Measurements from ENCODE around the gene PLXNC1. TPM values are rescaled to one million over a fixed set of nuclear protein-coding genes. Genes with fewer than 3 reads are reported as not detected.
A peak's percentile ranks its signal among the peaks of the same experiment; 100 is the strongest.

Gene PLXNC1
- total and polyA plus RNA-seq, 2 donors (not counting 1 experiment from before 2014, with no cell fraction given): 15.1 to 86.9 TPM

DNA sequence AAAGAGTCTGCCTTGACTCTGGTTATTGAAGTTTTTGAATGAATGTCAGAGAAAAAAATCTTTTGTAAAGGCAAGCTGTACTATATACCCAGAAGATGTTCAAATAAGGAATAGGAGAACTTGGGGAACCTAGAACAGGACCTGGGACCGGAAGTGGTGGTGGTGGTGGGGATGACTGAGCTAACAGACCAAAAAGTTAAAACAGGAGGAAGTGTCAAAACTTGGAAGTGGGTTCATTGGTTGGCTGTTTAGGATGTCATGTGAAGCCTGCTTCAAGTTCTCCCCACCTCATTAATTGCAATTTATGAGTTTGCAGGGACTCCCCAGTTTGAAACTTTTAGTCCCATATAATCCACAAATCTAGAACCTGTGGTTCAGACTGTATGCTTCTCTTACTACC lies 26.2 kb downstream of the PLXNC1 start:
- no peak overlapping the region for H3K4me2 ChIP-seq (ENCODE audit: extremely low read depth, insufficient read depth, low read length)
- no peak overlapping the region for H3K27ac ChIP-seq (ENCODE audit: insufficient read depth, low read length)
- H3K36me3 ChIP-seq (ENCODE audit: control insufficient read depth, insufficient read depth, low read length): no peaks in the 10 kb centered on the region
- H3K27me3 ChIP-seq (ENCODE audit: control insufficient read depth, insufficient read depth, low read length): no peaks in the 10 kb centered on the region
- no peak overlapping the region for H3K9ac ChIP-seq (ENCODE audit: insufficient read depth, low read length)
- H3K79me2 ChIP-seq (ENCODE audit: control insufficient read depth, insufficient read depth, low read length): no peaks in the 10 kb centered on the region
- no peaks in the 10 kb centered on the region for H4K20me1 ChIP-seq (ENCODE audit: control insufficient read depth, extremely low read depth, insufficient read depth, low read length)
- H3K9me3 ChIP-seq (ENCODE audit: control insufficient read depth, insufficient read depth, low read depth, low read length): no peaks in the 10 kb centered on the region
- H3K4me3 ChIP-seq (replicated peaks in 1 of 4; ENCODE audit: control extremely low read depth in 1 of 4, insufficient read depth in 1 of 4, low read depth in 3 of 4, low read length in 4 of 4): no peak overlapping the region
- no peak for DNase-seq (ENCODE audit: low read depth in 2 of 2)
- peaks cover 3% of the 10 kb centered on the region for H3K4me1 ChIP-seq (ENCODE audit: control insufficient read depth, extremely low read depth, insufficient read depth, low read length)
- H2AFZ ChIP-seq (ENCODE audit: low read length): no peak overlapping the region
- TF ChIP-seq EZH2 (IDR thresholded peaks at IDR 0.05; ENCODE audit: low read length, missing control alignments): no peak
- TF ChIP-seq, protein P1, sequence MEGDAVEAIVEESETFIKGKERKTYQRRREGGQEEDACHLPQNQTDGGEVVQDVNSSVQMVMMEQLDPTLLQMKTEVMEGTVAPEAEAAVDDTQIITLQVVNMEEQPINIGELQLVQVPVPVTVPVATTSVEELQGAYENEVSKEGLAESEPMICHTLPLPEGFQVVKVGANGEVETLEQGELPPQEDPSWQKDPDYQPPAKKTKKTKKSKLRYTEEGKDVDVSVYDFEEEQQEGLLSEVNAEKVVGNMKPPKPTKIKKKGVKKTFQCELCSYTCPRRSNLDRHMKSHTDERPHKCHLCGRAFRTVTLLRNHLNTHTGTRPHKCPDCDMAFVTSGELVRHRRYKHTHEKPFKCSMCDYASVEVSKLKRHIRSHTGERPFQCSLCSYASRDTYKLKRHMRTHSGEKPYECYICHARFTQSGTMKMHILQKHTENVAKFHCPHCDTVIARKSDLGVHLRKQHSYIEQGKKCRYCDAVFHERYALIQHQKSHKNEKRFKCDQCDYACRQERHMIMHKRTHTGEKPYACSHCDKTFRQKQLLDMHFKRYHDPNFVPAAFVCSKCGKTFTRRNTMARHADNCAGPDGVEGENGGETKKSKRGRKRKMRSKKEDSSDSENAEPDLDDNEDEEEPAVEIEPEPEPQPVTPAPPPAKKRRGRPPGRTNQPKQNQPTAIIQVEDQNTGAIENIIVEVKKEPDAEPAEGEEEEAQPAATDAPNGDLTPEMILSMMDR (conservative IDR thresholded peaks at IDR 0.05 in 1 of 2, IDR thresholded peaks at IDR 0.05 in 1 of 2; ENCODE audit: low read depth in 1 of 2, low read length in 2 of 2): no peak

DNA sequence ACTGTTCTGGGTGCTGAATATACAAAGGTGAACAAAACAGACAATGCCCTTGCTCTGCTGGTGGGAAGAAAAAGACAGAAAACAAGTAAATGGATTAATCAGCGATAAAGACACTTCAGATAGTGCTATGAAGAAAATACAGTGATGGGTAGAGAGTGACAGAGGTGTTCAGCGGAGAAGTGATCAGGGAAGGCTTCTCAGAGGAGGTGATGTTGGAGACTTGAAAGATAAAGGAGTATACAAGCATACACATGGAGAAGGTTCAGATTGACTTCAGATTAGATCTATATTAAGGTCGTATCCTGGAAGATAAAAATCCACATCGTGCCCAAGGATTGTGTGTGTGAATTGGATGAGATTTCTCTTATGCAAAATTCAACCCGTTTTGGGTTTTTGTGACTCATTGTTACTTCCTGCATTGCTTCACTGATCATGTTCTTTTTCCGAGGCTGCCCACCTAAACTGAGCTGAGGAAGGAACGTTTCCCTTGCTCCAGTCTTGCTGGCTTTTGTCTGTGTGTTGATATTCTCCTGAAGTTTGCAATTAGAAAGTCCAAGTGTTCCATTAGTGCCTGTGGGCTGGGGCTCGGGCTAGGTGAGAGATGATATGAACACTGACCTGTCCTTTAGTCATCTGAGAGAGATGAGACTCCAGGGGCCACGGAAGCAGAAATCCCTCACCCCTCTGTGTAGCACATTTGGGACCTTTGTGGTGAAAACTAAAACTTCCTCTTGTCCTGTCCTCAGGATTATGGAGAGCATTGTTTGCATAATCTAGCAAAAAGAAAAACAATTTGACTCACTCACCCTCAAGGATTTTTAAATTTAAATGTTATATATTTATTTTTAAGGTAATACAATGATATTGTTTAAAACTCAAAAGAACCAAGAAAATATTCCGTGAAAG lies 27.6 kb downstream of the PLXNC1 start:
- H3K4me2 ChIP-seq (ENCODE audit: extremely low read depth, insufficient read depth, low read length): no peak overlapping the region

DNA sequence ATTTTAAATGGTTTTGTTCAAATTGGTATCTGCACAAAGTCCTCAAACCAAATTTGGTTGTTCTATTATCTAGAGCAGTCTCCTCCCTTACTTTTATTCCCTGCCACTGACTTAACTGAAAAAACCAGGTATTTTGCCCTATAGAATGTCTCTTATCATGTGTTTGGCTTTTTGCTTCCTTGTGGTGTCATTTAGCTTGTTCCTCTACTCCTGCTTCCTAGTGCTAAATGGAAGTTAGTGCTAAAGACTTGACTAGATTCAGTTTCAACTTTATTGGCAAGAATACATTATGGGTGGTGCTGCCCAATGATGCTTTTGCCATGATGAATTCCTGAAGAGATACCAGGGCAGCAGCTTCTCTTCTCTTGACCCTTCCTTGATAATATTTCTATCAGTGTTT lies 29.7 kb downstream of the PLXNC1 start:
- DNase-seq (ENCODE audit: low read depth in 2 of 2): no peak
- Histone ChIP-seq H2AFZ (ENCODE audit: low read length) (no peak overlapping the region), H3K4me2 (ENCODE audit: extremely low read depth, insufficient read depth, low read length) (no peak overlapping the region), H3K9me3 (ENCODE audit: control insufficient read depth, insufficient read depth, low read depth, low read length) (no peaks in the 10 kb centered on the region), H3K27me3 (ENCODE audit: control insufficient read depth, insufficient read depth, low read length) (no peaks in the 10 kb centered on the region), H3K36me3 (ENCODE audit: control insufficient read depth, insufficient read depth, low read length) (no peaks in the 10 kb centered on the region), H3K9ac (ENCODE audit: insufficient read depth, low read length) (no peak overlapping the region), H3K4me1 (ENCODE audit: control insufficient read depth, extremely low read depth, insufficient read depth, low read length) (no peaks in the 10 kb centered on the region), H3K4me3 (replicated peaks in 1 of 4; ENCODE audit: control extremely low read depth in 1 of 4, insufficient read depth in 1 of 4, low read depth in 3 of 4, low read length in 4 of 4) (no peak overlapping the region), H3K79me2 (ENCODE audit: control insufficient read depth, insufficient read depth, low read length) (no peaks in the 10 kb centered on the region), H3K27ac (ENCODE audit: insufficient read depth, low read length) (no peak overlapping the region), H4K20me1 (ENCODE audit: control insufficient read depth, extremely low read depth, insufficient read depth, low read length) (no peaks in the 10 kb centered on the region)
- no peak for TF ChIP-seq EZH2 (IDR thresholded peaks at IDR 0.05; ENCODE audit: low read length, missing control alignments)
- TF ChIP-seq, protein P1 (conservative IDR thresholded peaks at IDR 0.05 in 1 of 2, IDR thresholded peaks at IDR 0.05 in 1 of 2; ENCODE audit: low read depth in 1 of 2, low read length in 2 of 2): no peak

More for the DNA sequence above, 27.6 kb downstream of the PLXNC1 start:
- TF ChIP-seq, protein P1 (conservative IDR thresholded peaks at IDR 0.05 in 1 of 2, IDR thresholded peaks at IDR 0.05 in 1 of 2; ENCODE audit: low read depth in 1 of 2, low read length in 2 of 2): no peak
- no peak for TF ChIP-seq EZH2 (IDR thresholded peaks at IDR 0.05; ENCODE audit: low read length, missing control alignments)
- Histone ChIP-seq H3K79me2 (ENCODE audit: control insufficient read depth, insufficient read depth, low read length) (no peaks in the 10 kb centered on the region), H3K27ac (ENCODE audit: insufficient read depth, low read length) (no peak overlapping the region), H4K20me1 (ENCODE audit: control insufficient read depth, extremely low read depth, insufficient read depth, low read length) (no peaks in the 10 kb centered on the region), H3K4me1 (ENCODE audit: control insufficient read depth, extremely low read depth, insufficient read depth, low read length) (peaks cover 3% of the 10 kb centered on the region), H3K4me3 (replicated peaks in 1 of 4; ENCODE audit: control extremely low read depth in 1 of 4, insufficient read depth in 1 of 4, low read depth in 3 of 4, low read length in 4 of 4) (no peak overlapping the region), H3K9ac (ENCODE audit: insufficient read depth, low read length) (no peak overlapping the region), H3K9me3 (ENCODE audit: control insufficient read depth, insufficient read depth, low read depth, low read length) (no peaks in the 10 kb centered on the region), H3K36me3 (ENCODE audit: control insufficient read depth, insufficient read depth, low read length) (no peaks in the 10 kb centered on the region), H2AFZ (ENCODE audit: low read length) (no peak overlapping the region), H3K27me3 (ENCODE audit: control insufficient read depth, insufficient read depth, low read length) (no peaks in the 10 kb centered on the region)
- peak; percentile 9 to 48 for DNase-seq (ENCODE audit: low read depth in 2 of 2)

Measured in fibroblast of lung (primary cell).